Measurements from ENCODE around the gene RAD23B.
"Not testable (repeated sequence)": the region's sequence is repeated elsewhere in the genome, so short reads cannot be mapped to it uniquely, and the experiment has no call there.

The RAD23B gene

GRCh38 chr9:107282759-107283622, at the start of gene RAD23B:
Gene RAD23B (plus strand): TSS chr9:107283279. CDS start chr9:107283630, 351 bp downstream.
- DNase-seq = peak; percentile 70 to 99 (median 98)

DNA sequence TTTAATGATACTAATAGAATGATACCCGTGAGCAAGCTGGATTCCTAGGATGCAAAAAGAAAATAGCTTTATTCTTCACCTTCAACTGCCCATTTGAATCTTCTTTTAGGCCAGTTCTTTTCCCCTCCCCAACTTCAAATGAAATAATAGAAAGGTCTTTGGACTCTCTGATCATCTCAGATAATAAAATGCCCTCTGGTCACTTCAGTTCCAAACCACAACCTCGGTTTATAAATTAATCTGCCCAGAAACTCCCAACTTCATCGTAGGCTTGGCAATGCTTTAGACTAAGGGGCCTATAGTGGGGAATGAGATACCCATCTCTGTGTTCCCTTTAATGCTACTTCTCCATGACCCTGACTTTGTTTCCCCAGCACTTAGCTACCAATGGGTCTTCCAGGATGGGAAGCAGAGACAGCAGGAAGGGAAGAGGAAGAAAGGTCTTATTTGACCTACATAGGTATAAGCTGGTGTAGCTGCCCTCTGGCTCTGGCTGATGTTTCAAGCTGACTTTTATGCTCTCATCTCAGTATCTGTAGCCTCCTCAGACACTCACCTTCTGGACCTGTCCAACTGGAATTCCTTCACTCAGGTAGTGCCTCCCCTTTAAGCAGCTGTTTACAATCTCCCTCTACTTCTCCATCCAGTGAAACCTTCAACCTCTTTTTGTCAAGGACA, 47.2 kb upstream of the RAD23B start:
- no peak for DNase-seq

DNA sequence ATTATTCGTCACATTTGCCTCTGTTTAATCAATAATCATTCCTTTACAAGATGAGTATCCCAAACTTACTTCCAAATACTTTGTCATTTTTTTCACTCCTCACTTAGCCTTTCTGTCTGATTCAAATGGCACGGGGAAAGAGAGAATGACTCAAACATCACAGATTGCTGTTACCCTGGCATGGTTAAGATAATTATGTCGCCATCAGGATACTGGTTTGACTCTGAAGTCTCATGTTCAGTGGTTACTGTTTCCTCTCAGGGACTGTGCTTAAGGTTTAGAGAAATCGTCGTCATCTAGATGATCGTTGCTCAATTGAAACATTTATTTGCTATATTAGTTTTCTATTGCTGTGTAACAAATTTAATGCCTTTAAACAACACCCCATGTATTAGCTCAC, 45.2 kb upstream of the RAD23B start:
- no peak for DNase-seq

- DNase-seq = no peak
These were observed 43.6 kb upstream of the RAD23B start for GRCh38 chr9:107239474-107239873.

- DNase-seq = no peak
These were observed 42.8 kb upstream of the RAD23B start for GRCh38 chr9:107240260-107240659.

DNA sequence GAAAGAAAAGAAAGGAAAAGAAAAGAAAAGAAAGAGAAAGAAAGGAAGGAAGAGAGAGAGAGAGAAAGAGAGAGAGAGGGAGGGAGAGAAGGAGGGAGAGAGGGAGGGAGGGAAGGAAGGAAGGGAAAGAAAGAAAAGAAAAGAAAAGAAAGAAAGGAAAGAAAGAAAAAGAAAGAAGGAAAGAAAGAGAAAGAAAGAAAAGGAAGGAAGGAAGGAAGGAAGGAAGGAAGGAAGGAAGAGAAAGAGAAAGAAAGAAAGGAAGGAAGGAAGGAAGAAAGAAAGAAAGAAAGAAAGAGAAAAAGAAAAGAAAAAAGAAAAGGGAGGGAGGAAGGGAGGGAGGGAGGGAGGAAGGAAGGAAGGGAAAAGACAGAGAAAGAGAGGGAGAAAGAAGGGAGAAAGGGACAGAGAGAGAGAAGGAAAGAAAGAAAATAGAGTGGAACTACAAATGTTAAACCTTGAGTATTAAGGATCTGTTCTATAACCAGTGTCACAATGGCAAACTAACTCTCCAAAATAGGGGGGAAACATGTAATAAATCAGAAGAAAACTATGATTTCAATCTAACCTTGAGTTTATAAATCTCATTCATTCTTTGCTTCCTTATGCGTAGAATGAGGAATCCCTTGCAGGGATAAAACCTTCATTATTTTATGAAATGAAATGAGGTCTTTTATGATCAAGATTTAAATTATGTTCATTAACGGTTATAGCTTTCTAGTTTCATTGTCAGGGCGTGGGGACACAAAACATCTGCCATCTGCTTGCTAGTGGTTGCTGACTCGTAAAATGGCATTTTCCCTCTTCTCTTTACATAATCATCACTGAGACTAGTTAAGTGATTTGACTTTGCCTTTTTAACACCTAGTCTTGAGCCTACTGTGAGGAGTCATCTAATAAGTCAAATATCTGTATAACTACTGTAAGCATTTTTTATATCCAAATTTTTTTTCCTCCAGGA, 40.7 kb upstream of the RAD23B start:
- no peak for DNase-seq

GRCh38 chr9:107243742-107244141, 39.3 kb upstream of the RAD23B start:
- no peak for DNase-seq

DNA sequence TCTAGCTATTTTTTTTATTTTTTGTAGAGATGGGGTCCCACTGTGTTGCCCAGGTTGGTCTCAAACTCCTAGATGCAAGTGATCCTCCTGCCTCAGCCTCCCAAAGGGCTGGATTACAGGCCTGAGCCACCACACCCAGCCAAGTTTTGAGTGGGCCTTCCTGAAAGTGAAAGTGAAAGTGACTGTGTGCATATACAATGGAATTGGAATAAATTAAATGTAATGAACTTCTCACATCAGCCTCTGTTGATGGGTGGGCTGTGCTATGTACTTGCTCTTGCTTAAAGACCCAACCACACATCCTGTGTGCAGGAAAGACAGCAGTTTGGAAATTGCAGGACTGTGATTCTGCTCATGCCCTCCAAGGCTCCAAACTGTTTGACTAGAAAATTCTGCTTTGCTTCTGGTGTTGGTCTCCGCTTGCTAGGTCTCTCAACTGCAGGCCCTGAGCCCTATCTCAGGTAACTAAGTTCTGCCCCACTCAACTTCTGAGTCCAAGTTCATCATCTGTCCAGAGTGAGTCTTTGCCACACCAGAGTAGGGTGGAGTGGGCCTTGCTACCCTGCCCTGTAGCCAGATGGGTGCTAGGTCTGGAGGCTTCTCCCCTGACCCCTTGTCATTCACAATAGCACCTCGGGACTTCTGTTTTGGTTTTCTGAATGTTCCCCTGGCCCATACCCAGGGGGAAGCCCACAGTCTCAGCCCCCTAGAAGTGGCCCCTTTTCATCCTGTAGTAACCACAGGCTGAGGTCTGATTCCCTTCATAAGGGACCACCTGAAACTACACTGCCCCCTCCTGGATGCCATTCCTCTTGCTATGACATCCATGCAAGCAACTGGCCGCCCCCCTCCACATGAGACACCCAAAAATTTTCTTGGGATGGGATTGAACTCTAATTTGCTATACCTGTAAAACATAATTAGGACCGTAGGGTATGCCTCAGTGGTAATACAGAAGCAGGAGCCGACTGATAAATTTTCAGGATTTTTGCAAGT, 36.5 kb upstream of the RAD23B start:
- DNase-seq = no peak

- no peak for DNase-seq
These were observed 34.4 kb upstream of the RAD23B start for GRCh38 chr9:107248714-107249113.

- no peak for DNase-seq
These were observed 33.9 kb upstream of the RAD23B start for GRCh38 chr9:107249131-107249533.

DNA sequence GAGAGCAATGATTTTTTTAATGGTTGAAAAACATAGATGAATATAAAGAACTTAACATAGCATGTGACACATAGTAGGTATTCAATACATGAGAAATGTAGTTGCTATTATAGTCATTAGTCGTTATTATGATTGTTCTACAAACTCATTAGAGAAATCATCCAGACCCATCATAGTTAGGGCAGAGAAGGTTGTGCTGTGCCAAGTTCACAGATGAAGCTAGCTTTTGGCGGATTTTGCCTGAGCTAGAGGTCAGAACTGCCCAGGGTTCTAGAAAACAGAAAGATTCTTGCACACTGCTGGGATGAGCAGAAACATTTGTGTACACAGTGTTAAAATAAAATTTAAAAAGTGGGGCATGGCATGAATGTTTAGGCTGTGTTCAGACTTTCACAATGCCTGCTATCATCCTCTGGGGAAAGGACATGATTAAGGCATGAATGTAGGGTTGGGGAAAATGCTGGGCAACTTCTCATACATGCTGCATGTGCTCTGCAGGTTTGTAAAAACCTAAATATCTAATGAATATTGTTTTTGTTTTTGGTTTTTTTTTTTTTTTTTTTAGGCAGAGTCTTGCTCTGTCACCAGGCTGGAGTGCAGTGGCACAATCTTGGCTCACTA, 33.3 kb upstream of the RAD23B start:
- DNase-seq = no peak

DNA sequence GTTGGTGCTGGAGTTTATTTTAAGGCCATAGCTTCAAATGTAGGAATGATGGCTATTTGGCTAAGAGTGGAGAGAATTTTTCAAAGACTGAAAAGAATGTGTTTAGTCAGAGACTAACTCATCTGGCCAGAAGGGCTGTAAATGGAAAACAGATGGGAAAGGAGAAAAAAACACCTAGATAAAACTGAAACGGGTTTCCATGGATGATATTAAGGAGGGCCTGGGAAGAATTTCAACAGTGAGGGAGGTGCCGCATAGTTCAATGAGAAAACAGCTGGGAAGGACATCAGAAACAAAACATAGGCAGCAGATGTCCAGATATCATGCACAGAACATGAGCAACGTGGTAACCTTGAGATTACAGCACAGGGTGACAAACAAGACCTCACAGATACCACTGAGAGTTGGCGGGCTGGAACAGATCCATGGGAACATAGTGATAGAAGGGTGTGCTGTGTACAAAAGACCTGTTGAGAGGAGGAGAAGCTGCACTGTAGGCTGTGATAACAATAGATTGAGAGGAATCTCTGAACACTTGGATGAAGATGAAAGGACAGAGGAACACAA, 31.2 kb upstream of the RAD23B start:
- DNase-seq = no peak

GRCh38 chr9:107258919-107259318, 24.2 kb upstream of the RAD23B start:
- DNase-seq = no peak

- not testable (repeated sequence) for DNase-seq
These were observed 23.2 kb upstream of the RAD23B start for GRCh38 chr9:107259751-107260313.

DNA sequence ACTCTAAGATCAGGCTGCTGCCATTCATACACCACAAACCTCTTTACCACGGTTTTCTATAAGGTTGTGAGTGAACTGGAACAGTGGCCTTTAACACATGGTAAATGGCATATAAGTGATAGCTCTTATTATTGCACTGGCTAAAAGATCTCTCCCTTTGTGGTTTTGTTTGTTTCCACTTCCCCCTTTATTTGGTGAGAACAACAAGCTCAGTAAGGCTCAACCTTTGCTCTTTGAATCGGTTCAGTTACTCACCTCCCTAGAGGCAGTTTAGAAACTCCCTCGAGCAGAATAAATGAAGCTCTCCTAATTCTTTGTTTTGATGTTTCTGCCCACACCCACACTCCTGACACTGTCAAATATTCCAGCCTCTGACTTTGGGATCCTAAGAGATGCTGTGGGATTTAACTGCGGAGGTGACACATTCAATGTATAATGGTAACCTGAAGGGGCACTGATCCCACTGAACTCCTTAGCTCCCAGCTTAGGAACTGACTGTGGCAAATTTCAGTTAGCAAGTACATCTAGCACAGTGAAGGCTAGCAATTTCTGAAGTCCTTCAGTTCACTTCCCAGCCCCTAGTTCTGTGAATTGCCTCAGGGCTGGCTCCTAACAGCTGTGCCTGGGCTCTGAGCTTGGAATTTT, 22.5 kb upstream of the RAD23B start:
- no peak for DNase-seq

DNA sequence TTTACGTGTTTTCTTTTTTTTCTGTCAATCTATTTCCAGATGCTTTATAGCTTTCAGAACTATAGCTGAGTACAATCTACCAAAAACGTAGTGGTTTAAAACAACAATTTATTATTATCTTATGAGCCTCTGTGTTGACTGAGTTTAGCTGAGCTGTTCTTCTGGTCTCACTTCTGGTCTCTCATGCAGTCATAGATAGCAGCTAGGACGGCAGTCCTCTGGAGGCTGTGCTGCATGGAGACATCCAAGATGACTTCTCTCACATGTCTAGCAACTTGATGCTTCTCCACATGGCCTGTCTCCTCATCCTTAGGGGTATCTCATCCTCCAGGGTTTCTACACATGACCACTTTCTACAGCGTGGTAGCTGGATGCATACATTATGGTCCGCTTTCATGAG, 22.0 kb upstream of the RAD23B start:
- no peak for DNase-seq

GRCh38 chr9:107263289-107263688, 19.8 kb upstream of the RAD23B start:
- no peak for DNase-seq

GRCh38 chr9:107266624-107267368, 16.3 kb upstream of the RAD23B start:
- DNase-seq = no peak

GRCh38 chr9:107268560-107268959, 14.5 kb upstream of the RAD23B start:
- no peak for DNase-seq
